ENCODE results near the gene RRBP1. TPM values are rescaled to one million over a fixed set of nuclear protein-coding genes. Genes with fewer than 3 reads are reported as not detected.

RRBP1 gene
- total RNA-seq, 2 experiments from 2014 or later, result 26.4 to 27.2 TPM

DNA sequence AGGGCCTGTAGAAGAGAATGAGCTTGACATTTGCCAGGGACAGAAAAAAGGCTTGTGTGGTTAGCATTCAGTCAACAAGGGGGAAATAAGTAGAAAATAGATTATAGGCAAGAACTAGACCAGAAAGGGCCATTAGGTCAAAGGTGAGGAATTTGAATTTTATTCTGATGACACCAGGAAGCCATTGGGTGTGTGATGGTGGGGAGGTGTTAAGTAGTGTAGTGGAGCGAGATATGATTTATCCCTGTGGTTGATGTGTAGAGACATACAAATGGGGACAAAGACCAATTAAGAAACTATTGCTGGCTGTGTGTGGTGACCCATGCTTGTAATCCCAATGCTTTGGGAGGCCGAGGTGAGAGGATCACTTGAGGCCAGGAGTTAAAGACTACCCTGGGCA is 101.1 kb downstream of the RRBP1 start:
- Histone ChIP-seq H3K4me3 (ENCODE audit: low read length) (no peak overlapping the region), H3K9me3 (ENCODE audit: control insufficient read depth in 1 of 2, insufficient read depth in 1 of 2, low read length in 2 of 2) (no peaks in the 10 kb centered on the region), H3K36me3 (ENCODE audit: insufficient read depth, low read length) (no peaks in the 10 kb centered on the region), H3K27ac (ENCODE audit: low read depth in 1 of 2, low read length in 2 of 2) (no peak overlapping the region), H3K27me3 (ENCODE audit: control insufficient read depth in 1 of 2, insufficient read depth in 2 of 2, low read length in 2 of 2) (no peaks in the 10 kb centered on the region), H3K4me1 (ENCODE audit: insufficient read depth, low read length) (no peaks in the 10 kb centered on the region)
- peaks cover 26% of the 10 kb centered on the region for H3K36me3 Mint-ChIP-seq (ENCODE audit: low read depth)
- H3K4me3 Mint-ChIP-seq, result no peak overlapping the region
- no peaks in the 10 kb centered on the region for H3K27me3 Mint-ChIP-seq
- DNase-seq, result no peak
- intact Hi-C loops (cut with DNase I, micrococcal nuclease), result no loop called here
- TF ChIP-seq, protein P1, sequence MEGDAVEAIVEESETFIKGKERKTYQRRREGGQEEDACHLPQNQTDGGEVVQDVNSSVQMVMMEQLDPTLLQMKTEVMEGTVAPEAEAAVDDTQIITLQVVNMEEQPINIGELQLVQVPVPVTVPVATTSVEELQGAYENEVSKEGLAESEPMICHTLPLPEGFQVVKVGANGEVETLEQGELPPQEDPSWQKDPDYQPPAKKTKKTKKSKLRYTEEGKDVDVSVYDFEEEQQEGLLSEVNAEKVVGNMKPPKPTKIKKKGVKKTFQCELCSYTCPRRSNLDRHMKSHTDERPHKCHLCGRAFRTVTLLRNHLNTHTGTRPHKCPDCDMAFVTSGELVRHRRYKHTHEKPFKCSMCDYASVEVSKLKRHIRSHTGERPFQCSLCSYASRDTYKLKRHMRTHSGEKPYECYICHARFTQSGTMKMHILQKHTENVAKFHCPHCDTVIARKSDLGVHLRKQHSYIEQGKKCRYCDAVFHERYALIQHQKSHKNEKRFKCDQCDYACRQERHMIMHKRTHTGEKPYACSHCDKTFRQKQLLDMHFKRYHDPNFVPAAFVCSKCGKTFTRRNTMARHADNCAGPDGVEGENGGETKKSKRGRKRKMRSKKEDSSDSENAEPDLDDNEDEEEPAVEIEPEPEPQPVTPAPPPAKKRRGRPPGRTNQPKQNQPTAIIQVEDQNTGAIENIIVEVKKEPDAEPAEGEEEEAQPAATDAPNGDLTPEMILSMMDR (IDR thresholded peaks at IDR 0.05), result no peak
- no peak for ATAC-seq (ENCODE audit: poor library complexity)
- no peaks in the 10 kb centered on the region for H3K9me3 Mint-ChIP-seq
- POLR2A ChIA-PET, result no interaction called here
- CTCF ChIA-PET, result interaction anchor here (1.2 kb wide), 1 partner anchor 26 kb away, joined by 3 read pairs; no protein-coding TSS in a partner anchor
- peaks cover 50% of the 10 kb centered on the region for H3K4me1 Mint-ChIP-seq (ENCODE audit: low read depth)
- no peak overlapping the region for H3K27ac Mint-ChIP-seq

DNA sequence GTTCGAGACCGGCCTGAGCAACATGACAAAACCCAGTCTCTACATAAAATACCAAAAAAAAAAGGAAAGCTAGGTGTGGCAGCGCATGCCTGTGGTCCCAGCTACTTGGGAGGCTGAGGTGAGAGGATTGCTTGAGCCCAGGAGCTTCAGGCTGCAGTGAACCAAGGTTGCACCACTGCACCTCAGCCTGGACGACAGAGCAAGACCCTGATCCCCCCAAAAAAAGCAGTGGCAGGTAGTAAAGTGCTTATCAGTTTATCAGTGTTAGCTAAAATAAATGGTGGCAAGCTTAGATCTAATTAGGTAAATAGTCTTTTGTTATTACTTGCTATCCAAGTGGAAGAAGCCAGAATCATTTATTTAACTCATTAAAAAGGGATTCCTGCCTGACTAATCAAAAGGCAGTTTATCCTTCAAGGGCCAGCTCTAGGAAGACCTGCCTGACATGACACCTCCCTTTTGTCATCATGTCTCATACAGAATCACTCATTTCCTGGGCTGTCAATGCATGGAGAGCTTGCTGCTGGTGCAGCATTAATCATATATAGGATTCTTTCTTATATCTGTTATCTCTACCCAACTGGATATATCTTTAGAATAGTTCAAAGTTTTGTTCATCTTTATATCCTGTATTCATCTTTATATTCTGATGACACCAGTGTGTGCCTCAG is 102.5 kb downstream of the RRBP1 start:
- Mint-ChIP-seq H3K4me1 (ENCODE audit: low read depth) (peaks cover 43% of the 10 kb centered on the region), H3K36me3 (ENCODE audit: low read depth) (peaks cover 22% of the 10 kb centered on the region), H3K4me3 (no peak overlapping the region), H3K9me3 (no peaks in the 10 kb centered on the region), H3K27ac (no peak overlapping the region), H3K27me3 (no peaks in the 10 kb centered on the region)
- Histone ChIP-seq H3K4me1 (ENCODE audit: insufficient read depth, low read length) (no peaks in the 10 kb centered on the region), H3K9me3 (ENCODE audit: control insufficient read depth in 1 of 2, insufficient read depth in 1 of 2, low read length in 2 of 2) (no peaks in the 10 kb centered on the region), H3K4me3 (ENCODE audit: low read length) (no peak overlapping the region), H3K36me3 (ENCODE audit: insufficient read depth, low read length) (no peaks in the 10 kb centered on the region), H3K27me3 (ENCODE audit: control insufficient read depth in 1 of 2, insufficient read depth in 2 of 2, low read length in 2 of 2) (no peaks in the 10 kb centered on the region), H3K27ac (ENCODE audit: low read depth in 1 of 2, low read length in 2 of 2) (no peak overlapping the region)
- ChIA-PET CTCF (interaction anchor here (0.6 to 1.2 kb wide), 2 partner anchors 9 to 69 kb away, joined by 3 to 4 read pairs; no protein-coding TSS in a partner anchor), POLR2A (interaction anchor here (1.0 kb wide), 1 partner anchor 12 kb away, joined by 3 read pairs; no protein-coding TSS in a partner anchor)
- TF ChIP-seq, protein P1 (IDR thresholded peaks at IDR 0.05), result no peak
- intact Hi-C loops (cut with DNase I, micrococcal nuclease), result no loop called here
- DNase-seq (no peak), ATAC-seq (ENCODE audit: poor library complexity) (no peak)

DNA sequence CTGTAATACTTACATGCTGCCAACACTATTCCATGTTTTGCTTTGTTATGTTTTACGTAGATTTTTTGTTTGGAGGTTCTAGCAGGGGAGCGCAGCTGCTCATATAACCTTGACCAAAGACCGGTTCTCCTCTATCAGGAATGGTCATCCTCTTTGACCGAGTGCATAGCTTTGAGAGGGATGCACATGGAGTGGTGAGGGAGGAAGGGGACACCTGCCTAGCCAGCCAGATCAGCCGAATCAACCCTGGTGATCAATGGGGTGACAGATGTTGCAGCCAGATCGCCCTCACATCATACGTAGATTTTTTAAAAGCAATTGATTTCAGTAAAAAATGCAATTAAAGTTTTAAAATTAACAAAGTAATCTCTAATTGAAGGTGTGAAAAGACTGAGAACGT is 105.8 kb downstream of the RRBP1 start:
- Mint-ChIP-seq H3K4me3 (no peak overlapping the region), H3K9me3 (no peaks in the 10 kb centered on the region), H3K4me1 (ENCODE audit: low read depth) (peaks cover 57% of the 10 kb centered on the region), H3K27ac (no peak overlapping the region), H3K36me3 (ENCODE audit: low read depth) (peaks cover 27% of the 10 kb centered on the region), H3K27me3 (no peaks in the 10 kb centered on the region)
- DNase-seq, result no peak
- no peak for ATAC-seq (ENCODE audit: poor library complexity)
- ChIA-PET POLR2A (no interaction called here), CTCF (no interaction called here)
- no peaks in the 10 kb centered on the region for H3K9me3 ChIP-seq (ENCODE audit: control insufficient read depth in 1 of 2, insufficient read depth in 1 of 2, low read length in 2 of 2)
- H3K27me3 ChIP-seq (ENCODE audit: control insufficient read depth in 1 of 2, insufficient read depth in 2 of 2, low read length in 2 of 2), result no peaks in the 10 kb centered on the region
- H3K27ac ChIP-seq (ENCODE audit: low read depth in 1 of 2, low read length in 2 of 2), result no peak overlapping the region
- no peak overlapping the region for H3K4me3 ChIP-seq (ENCODE audit: low read length)
- H3K4me1 ChIP-seq (ENCODE audit: insufficient read depth, low read length), result no peaks in the 10 kb centered on the region
- no peaks in the 10 kb centered on the region for H3K36me3 ChIP-seq (ENCODE audit: insufficient read depth, low read length)
- TF ChIP-seq, protein P1 (IDR thresholded peaks at IDR 0.05), result no peak
- intact Hi-C loops (cut with DNase I, micrococcal nuclease), result no loop called here
